Fibroblast of mammary gland (primary cell): ENCODE results near the gene SMYD3.
A peak's percentile ranks its signal among the peaks of the same experiment; 100 is the strongest.

Source experiments
- DNase-seq: peaks from one replicate; pipeline ENCODE4 v3.0.0-alpha.2; 2010; ENCODE audit warnings: low read depth
- H3K4me3 ChIP-seq: 2 replicates; pipeline ENCODE4 v1.5.1; 2011; ENCODE audit warnings: low read depth, mild to moderate bottlenecking, low read length, moderate library complexity; ENCODE audit not compliant: control insufficient read depth
- CTCF ChIP-seq: conservative IDR thresholded peaks from 2 replicates; pipeline ENCODE4 v1.5.1; 2011; ENCODE audit warnings: low read depth, low read length, inconsistent platforms; ENCODE audit not compliant: control insufficient read depth, insufficient read depth

Gene SMYD3

DNA sequence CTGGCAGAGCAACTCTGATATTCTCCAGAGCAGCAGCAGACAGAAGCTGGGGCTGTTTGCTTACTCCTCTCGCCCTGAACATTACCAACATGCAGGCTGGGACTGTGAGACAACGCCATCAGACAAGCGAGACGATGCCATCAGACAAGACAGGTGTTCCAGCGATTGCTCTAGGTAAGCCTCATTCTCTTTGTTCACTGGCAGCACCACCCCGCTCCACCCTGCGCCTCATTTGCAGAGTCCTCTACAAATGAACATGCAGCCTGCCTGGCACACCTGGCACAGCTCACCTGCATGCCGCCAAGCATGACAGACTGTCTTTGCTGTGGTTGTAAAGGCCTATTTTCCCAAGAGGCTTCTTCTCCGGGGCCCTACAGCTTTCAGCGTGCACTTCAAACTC lies 346.2 kb downstream of the SMYD3 start:
- DNase-seq = no peak
- H3K4me3 ChIP-seq = no peak overlapping the region
- no peak for TF ChIP-seq CTCF

DNA sequence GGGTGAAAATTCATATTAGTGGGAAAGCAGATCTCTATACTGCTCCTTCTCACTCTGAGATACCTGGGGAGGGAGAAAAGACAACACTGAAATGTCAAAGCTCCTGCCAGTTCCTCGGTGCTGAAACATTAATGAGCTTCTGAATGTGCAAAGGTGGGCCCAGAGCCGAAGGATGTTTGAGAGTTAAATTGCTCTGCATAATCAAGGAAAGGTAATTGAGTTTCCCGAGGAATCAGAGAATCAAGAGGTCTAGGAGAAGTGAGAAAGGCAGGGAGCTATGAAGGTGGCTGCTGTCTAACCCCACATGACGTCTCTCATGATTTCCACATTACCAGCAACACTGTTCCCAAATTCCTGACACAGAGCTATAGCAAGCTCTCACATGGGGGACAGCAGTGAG lies 346.7 kb downstream of the SMYD3 start:
- no peak for TF ChIP-seq CTCF
- DNase-seq = no peak
- no peak overlapping the region for H3K4me3 ChIP-seq

DNA sequence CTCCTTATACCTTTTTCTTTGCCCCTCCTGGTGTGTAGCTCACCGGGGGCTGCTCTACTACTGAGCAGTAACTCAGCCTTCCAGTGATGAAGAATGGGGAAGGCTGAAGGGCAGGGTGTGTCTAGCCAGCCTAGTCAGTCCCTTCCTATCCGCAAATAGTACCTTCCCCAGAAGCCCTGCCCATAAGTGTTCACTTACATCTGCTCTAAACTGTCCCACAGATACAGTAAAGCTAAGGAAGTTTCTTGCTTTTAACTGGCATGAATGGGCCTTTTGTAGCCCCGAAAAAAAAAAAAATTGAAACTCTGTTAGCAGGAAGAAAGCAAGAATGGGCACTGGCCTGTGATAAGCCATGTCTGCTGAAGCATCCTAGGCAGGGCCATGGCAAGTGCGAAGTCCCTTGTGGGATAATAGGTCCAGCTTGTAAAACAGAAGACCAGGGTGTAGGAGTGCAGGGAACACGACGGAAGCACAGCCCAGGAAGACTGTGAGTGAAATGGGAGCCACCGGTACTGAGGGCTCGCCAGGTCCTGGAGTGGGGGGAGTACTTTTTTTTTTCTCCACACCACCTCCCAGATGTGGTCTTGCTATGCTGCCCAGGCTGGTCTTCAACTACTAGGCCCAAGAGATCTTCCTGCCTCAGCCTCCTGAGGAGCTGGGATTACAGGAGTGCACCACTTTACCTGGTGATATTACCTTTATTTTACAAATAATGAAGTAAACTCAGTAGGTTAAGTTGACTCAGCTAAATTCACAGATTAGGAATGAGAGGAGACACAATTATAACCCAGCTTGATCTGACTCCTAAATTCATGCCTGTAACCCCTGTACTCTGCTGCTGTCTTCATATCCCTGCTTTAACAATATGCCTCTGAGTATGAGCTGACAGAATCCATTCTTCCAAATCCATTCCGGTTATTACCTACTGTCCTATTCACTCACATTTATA lies 347.5 kb downstream of the SMYD3 start:
- TF ChIP-seq CTCF = no peak
- H3K4me3 ChIP-seq = no peak overlapping the region
- no peak for DNase-seq

DNA sequence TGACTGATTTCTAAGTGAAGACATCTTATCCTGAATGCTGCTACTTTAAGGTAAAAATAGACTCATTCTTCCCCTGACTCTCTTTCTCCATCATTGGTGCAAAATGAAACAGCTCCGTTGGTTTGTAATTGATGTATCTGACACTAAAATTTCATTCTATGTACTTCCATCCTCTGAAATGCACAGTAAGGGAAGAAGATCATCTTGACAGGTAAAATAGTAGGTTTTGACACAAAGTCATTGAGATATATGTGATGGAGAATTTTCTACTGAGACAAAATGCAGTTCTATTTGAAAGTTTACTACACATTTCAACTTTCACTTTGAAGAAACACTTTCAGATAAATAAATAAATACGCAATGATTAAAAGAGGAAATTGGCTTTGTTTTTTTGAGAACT lies 348.9 kb downstream of the SMYD3 start:
- TF ChIP-seq CTCF = no peak
- no peak for DNase-seq
- H3K4me3 ChIP-seq = no peak overlapping the region

DNA sequence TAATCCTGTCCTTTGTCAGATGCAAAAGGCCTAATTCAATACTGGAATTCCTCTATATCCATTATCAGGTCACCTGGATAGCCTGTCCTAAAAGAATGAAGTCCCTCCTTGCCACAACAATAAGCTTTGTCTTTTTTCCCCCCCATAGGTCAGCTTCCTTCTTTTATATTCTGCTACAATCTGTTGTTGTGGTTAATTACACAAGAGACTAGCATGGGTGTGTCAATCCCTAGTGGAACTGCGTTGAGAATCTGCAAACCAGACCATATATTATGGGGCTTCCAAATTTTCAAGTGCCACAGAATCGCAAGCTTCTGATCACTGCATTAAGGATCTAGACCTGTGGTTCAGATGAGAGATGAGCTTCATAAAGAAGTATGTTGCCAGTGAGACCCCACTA lies 349.6 kb downstream of the SMYD3 start:
- no peak for TF ChIP-seq CTCF
- H3K4me3 ChIP-seq = no peak overlapping the region
- DNase-seq = peak; percentile 26

GRCh38 chr1:246156847-246157246 lies 350.2 kb downstream of the SMYD3 start:
- no peak for TF ChIP-seq CTCF
- no peak overlapping the region for H3K4me3 ChIP-seq
- no peak for DNase-seq
